Parathyroid adenoma (tissue), 2 donors: Measurements from ENCODE around the gene NPAS2.

Source experiments
- H2AFZ ChIP-seq: fragments of 300-600 bp; sonication (generic); one replicate; pipeline ENCODE4 v1.7.0; 2017; ENCODE audit warnings: antibody characterized with exemption, mild to moderate bottlenecking
- H3K27ac ChIP-seq: fragments of 300-600 bp; sonication (generic); one replicate; pipeline ENCODE4 v1.7.0; 2017
- H3K27me3 ChIP-seq: fragments of 300-600 bp; sonication (generic); one replicate; pipeline ENCODE4 v1.7.0; 2017; ENCODE audit warnings: low read length; ENCODE audit not compliant: control insufficient read depth, insufficient read depth
- H3K36me3 ChIP-seq: fragments of 300-600 bp; sonication (generic); one replicate; pipeline ENCODE4 v1.7.0; 2017; ENCODE audit warnings: low read length; ENCODE audit not compliant: control insufficient read depth, insufficient read depth
- H3K4me1 ChIP-seq: fragments of 300-600 bp; sonication (generic); one replicate; pipeline ENCODE4 v1.7.0; 2017; ENCODE audit warnings: control low read depth
- H3K4me2 ChIP-seq: fragments of 300-600 bp; sonication (generic); one replicate; pipeline ENCODE4 v1.7.0; 2017; ENCODE audit warnings: low read length
- H3K4me3 ChIP-seq: fragments of 300-600 bp; sonication (generic); one replicate; pipeline ENCODE4 v1.7.0; 2017; ENCODE audit warnings: low read depth, low read length
- H3K79me2 ChIP-seq: fragments of 300-600 bp; sonication (generic); one replicate; pipeline ENCODE4 v1.7.0; 2017; ENCODE audit warnings: control low read depth
- H3K9ac ChIP-seq: fragments of 300-600 bp; sonication (generic); one replicate; pipeline ENCODE4 v1.7.0; 2017; ENCODE audit warnings: mild to moderate bottlenecking
- H3K9me3 ChIP-seq: fragments of 300-600 bp; sonication (generic); one replicate; pipeline ENCODE4 v1.7.0; 2017; ENCODE audit warnings: low read length; ENCODE audit not compliant: control insufficient read depth
- CTCF ChIP-seq: fragments of 300-600 bp; sonication (generic); IDR thresholded peaks from one replicate; pipeline ENCODE4 v1.7.0; 2017; ENCODE audit warnings: antibody characterized with exemption, mild to moderate bottlenecking
- donor health status: primary hyperparathyroidism.

Gene NPAS2

GRCh38 chr2:100990166-100990565 lies 170.2 kb downstream of the NPAS2 start:
- H3K4me1 ChIP-seq = no peaks in the 10 kb centered on the region
- no peak overlapping the region for H3K27ac ChIP-seq
- H3K36me3 ChIP-seq = no peaks in the 10 kb centered on the region
- H3K4me3 ChIP-seq = no peak overlapping the region
- H3K4me2 ChIP-seq = no peak overlapping the region
- TF ChIP-seq CTCF = no peak
- no peaks in the 10 kb centered on the region for H3K27me3 ChIP-seq
- H3K79me2 ChIP-seq = no peaks in the 10 kb centered on the region
- H3K9me3 ChIP-seq = no peaks in the 10 kb centered on the region
- no peak overlapping the region for H2AFZ ChIP-seq
- no peak overlapping the region for H3K9ac ChIP-seq

GRCh38 chr2:100990650-100991403 lies 170.9 kb downstream of the NPAS2 start:
- Histone ChIP-seq H3K9me3 (no peaks in the 10 kb centered on the region), H3K9ac (no peak overlapping the region), H3K4me2 (no peak overlapping the region), H3K27ac (no peak overlapping the region), H3K79me2 (no peaks in the 10 kb centered on the region), H3K4me1 (no peaks in the 10 kb centered on the region), H3K4me3 (no peak overlapping the region), H2AFZ (no peak overlapping the region), H3K36me3 (no peaks in the 10 kb centered on the region), H3K27me3 (no peaks in the 10 kb centered on the region)
- no peak for TF ChIP-seq CTCF

- Histone ChIP-seq H3K9me3 (no peaks in the 10 kb centered on the region), H3K4me3 (no peak overlapping the region), H3K27ac (no peak overlapping the region), H3K27me3 (no peaks in the 10 kb centered on the region), H3K79me2 (no peaks in the 10 kb centered on the region), H3K9ac (no peak overlapping the region), H3K4me2 (no peak overlapping the region), H3K4me1 (no peaks in the 10 kb centered on the region), H3K36me3 (no peaks in the 10 kb centered on the region), H2AFZ (no peak overlapping the region)
- TF ChIP-seq CTCF = no peak
These were observed 171.4 kb downstream of the NPAS2 start for GRCh38 chr2:100991404-100991773.

- Histone ChIP-seq H3K79me2 (no peaks in the 10 kb centered on the region), H3K4me3 (no peak overlapping the region), H3K9ac (no peak overlapping the region), H3K4me2 (no peak overlapping the region), H3K27me3 (no peaks in the 10 kb centered on the region), H3K36me3 (no peaks in the 10 kb centered on the region), H3K9me3 (no peaks in the 10 kb centered on the region), H2AFZ (no peak overlapping the region), H3K4me1 (no peaks in the 10 kb centered on the region), H3K27ac (no peak overlapping the region)
- TF ChIP-seq CTCF = no peak
These were observed 172.3 kb downstream of the NPAS2 start for GRCh38 chr2:100992262-100992661.

- Histone ChIP-seq H3K79me2 (no peaks in the 10 kb centered on the region), H3K4me1 (no peaks in the 10 kb centered on the region), H3K27me3 (no peaks in the 10 kb centered on the region), H3K4me2 (no peak overlapping the region), H2AFZ (no peak overlapping the region), H3K4me3 (no peak overlapping the region), H3K9me3 (no peaks in the 10 kb centered on the region), H3K27ac (no peak overlapping the region), H3K9ac (no peak overlapping the region), H3K36me3 (no peaks in the 10 kb centered on the region)
- no peak for TF ChIP-seq CTCF
These were observed 173.4 kb downstream of the NPAS2 start for GRCh38 chr2:100993294-100993693.
